Measurements from ENCODE around the gene LARGE1.
"Not testable (repeated sequence)": the region's sequence is repeated elsewhere in the genome, so short reads cannot be mapped to it uniquely, and the experiment has no call there.

LARGE1 gene

DNA sequence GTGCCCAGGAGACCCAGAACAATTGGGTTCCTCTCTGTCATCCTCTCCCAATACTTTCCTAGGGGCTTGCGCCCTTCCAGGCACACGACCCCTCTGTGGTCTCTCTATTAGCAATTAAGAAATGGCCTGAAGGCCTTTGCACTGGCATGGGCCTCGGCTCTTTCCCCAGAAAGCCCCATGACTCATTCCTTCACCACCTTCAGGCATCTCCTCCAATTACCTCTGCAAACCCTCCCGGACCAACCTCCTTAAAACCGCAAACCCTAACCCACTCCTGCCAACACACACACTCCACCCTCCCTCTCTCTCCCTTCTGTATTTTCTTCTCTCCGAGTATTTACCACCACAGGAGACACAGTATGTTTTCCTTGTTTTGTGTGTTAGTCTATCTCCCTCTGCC is 36.7 kb downstream of the LARGE1 start:
- no peak for DNase-seq

DNA sequence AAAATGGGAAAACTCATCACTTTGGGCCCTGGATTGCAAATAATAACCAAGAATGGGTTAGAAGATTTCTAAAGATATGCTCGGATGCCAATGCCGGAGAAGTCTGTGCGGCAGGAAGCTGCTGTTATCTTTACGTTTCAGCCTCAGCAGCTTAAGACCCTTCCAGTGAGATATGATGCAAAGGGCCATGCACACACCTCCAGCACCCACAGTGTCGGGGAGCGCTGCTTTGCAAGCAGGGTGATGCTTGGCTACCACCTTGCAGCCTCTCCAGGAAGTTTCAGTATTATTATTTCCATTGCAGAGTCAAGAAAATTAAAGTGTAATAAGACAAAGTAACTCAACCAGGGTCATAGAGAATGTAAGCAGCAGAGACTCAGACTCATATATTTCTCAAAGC is 37.3 kb downstream of the LARGE1 start:
- DNase-seq: no peak

DNA sequence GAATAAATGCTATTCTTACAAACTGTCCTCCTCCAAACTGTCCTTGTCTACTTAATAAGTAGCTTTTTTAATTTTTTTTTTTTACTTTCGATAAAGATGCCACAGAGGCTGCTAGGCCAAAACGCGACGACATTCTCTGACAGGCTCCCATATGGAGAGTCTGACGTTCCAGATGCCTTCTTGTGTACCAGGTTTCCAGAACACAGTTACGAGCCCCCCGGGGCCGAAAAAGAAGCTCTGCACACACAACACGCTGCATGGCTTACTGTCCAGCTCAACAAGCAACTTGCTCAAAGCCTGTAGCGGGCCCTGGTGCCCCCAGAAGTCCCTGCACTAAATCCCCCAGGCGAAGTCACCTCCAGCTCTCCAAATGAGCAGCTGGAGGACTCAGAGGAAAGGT is 39.3 kb downstream of the LARGE1 start:
- no peak for DNase-seq

DNA sequence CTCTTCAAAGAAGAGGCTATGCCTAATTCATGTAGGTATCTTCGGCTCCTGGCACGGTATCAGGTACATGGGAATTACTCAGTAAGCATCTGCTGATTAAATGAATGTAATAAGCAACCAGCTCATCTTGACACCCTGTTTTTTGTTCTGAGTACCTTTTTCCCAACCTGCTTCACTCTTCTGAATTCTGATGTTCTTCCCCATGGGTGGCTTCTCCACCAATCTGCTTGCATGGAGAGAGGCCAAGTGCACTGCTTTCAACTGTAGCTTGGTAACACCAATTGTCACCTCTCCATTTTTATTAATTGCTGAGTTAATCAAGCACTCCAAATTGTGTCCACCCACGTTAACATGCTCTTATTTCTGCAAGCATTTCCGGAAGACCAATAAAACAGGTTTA is 40.5 kb downstream of the LARGE1 start:
- DNase-seq: no peak

GRCh38 chr22:33875316-33875715 is 45.0 kb downstream of the LARGE1 start:
- no peak for DNase-seq

DNA sequence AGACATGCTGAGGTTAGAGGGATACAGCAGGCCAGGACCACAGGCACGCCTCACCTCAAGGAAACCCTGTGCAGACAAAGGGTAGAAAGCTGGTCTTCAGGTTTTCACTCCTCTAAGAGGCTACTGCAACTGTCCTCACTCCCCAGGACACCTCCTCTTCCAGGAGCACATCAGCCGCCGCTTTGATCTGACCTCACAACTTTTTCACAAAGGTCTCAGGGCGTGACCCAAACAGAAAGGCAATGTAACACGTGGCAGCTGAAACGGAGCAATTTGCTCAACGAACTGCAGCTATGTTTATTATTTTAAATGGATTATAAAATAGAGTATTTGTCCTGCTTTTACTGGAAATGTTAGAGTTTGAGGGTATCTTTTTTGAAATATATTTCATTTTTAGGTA is 46.1 kb downstream of the LARGE1 start:
- DNase-seq: no peak

DNA sequence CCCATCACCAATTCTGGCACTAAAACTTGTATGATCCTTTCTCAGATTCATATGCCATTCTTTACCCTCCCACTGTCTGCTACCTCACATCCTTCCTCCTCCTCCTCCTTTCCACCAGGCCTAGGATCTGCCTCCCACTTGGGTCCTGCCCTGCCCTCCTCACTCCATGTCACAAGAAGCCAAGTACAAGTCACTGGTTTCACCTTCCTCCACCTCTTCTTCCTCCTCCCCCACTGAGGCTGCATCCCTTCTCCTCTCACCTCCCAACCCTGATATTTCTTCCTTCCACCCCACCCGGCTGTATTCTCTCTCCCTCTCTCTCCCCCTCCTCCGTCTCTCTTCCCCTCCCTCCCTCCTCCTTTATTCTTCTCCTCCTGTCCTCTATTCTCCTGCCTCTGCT is 46.6 kb downstream of the LARGE1 start:
- DNase-seq: no peak

GRCh38 chr22:33873186-33873585 is 47.1 kb downstream of the LARGE1 start:
- DNase-seq: no peak

GRCh38 chr22:33871935-33872334 is 48.3 kb downstream of the LARGE1 start:
- no peak for DNase-seq

DNA sequence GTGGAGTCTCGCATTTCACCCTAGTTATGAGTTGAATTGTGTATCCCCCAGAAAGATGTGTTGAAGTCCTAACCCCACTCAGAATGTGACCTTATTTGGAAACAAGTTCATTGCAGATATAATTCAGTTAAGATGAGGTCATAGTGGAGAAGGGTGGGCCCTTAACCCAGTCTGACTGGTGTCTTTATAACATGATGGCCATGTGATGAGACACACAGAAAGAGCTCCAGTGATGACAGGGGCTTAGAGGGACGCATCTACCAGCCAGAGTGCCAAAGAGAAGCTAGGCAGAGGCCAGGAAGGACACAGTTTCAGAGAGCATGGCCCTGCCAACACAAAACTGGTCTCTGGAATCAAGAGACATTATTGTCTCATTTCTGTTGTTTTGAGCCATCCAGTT is 50.3 kb downstream of the LARGE1 start:
- no peak for DNase-seq

DNA sequence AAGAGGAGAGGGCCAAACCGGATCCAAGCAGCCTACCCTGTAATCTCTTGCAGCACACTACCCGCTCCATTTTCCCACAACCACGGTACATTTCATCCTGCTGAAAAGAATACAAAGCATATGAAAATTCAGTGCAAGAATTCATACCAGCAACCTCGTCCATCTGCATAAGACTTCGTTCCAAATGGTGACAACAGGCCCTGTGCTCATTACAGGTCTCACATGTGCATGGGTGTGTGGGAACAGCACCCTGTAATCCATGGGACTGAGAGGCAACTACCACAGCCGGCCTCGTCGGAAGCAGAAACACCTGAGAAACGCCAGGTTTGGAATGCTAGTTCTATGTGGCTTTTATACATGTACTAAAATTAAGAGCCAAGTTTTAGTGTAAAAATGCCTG is 52.3 kb downstream of the LARGE1 start:
- DNase-seq: no peak

- DNase-seq: no peak
These were observed 53.0 kb downstream of the LARGE1 start for GRCh38 chr22:33867118-33867866.

- no peak for DNase-seq
These were observed 53.8 kb downstream of the LARGE1 start for GRCh38 chr22:33866511-33866910.

DNA sequence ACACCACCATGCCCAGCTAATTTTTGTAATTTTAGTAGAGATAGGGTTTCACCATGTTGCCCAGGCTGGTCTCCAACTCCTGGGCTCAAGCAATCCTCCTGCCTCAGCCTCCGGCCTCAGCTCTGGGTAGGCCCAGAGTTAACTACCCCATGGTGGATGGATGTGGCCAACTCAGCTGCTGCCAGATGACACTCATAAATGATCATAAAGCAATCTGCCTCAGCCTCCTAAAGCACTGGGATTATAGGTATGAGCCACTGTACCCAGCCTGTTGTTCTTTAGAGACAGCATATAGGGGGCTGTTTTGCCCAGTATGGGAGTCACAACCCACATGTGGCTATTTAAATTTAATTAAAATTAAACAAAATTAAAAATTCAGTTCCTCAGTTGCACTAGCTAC is 54.3 kb downstream of the LARGE1 start:
- no peak for DNase-seq

DNA sequence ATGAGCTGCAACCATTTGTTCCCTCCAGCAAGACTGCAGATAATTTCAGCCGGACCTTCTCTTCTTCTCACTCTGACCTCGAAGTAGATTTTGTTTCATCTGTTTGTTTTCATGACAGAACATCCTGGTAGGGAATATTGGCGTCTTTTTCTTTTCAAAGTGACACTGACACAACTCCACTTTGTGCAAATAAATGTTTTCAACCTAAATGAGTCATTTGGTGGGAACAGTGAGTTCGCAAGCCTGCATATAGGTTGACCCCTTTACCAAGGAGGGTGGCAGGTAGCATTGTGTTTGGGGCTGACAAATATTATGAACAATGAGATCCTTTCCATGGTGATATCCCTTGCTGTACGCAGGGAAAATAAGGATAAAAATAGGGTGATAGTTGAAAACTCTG is 55.0 kb downstream of the LARGE1 start:
- DNase-seq: no peak

- no peak for DNase-seq
These were observed 55.5 kb downstream of the LARGE1 start for GRCh38 chr22:33864723-33865130.

DNA sequence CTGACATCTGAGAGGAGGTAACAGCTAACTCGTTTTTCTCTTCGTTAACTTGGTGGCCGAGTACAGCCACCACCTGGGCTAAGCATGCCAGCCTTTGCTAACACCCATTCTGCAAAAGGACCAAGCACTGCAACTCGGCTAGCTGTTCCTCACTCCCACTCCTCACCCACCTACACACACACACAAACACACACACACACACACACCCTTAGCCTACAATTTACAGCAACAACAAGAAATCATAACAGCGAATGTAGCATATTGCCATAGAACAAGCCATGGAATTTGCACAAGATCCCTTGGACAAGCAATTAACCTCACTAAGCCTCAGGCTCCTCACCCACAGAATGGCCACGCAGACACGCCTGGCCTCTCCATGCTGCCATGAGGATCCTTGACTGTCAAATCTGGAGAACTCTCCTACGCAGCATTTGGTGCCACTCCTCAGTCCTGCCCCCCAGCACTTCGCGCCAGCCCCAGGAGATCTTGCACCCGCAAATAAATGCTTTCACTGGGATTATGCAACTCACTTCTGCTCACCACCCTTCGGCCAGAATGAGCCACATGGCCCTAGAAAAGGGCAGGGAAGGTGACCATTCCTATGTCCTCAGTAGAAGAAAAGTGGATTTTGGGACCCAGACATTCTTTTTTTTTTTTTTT is 58.9 kb downstream of the LARGE1 start:
- no peak for DNase-seq

DNA sequence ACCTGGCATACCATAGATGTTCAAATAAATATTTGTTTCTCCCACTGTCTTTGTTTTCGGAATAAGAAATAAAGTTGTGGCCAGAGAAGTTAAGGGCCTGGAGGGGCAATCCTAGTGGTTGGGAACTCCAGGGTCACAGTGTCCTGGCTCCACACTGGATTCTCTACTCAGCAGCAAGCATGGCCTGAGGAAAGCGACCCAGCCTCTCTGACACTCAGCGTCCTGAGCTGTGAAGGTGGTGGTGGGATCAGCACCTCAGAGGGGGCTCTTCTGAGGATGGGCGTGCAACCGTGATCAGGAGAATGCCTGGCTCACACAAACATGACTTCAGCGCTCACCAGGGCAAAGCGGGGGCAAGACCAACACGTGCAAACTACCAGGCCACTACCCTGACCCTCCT is 59.9 kb downstream of the LARGE1 start:
- DNase-seq: no peak

- DNase-seq: no peak
These were observed 61.0 kb downstream of the LARGE1 start for GRCh38 chr22:33859311-33859710.

DNA sequence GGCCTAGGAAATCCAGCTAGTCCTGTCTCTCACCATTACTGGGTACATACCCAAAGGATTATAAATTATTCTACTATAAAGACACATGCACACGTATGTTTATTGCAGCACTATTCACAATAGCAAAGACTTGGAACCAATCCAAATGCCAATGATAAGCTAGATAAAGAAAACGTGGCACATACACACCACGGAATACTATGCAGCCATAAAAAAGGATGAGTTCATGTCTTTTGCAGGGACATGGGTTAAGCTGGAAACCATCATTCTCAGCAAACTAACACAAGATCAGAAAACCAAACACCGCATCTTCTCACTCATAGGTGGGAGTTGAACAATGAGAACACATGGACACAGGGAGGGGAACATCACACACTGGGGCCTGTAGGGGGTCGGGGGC is 61.6 kb downstream of the LARGE1 start:
- DNase-seq: not testable (repeated sequence)

DNA sequence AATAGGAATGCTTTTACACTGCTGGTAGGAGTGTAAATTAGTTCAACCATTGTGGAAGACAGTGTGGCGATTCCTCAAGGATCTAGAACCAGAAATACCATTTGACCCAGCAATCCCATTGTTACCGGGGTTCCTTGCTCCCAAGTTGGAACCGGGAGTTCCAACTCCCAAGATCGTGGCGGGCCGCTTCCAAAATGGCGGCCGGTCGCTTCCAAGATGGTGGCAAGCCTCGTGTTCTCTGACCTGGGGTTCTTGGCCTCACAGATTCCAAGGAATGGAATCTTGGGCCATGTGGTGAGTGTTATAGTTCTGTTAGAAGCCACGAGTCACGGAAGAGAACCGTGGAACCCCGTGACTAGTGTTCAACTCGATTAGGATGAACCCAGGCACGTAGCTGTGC is 62.5 kb downstream of the LARGE1 start:
- DNase-seq: not testable (repeated sequence)

GRCh38 chr22:33854724-33855123 is 65.6 kb downstream of the LARGE1 start:
- DNase-seq: no peak

DNA sequence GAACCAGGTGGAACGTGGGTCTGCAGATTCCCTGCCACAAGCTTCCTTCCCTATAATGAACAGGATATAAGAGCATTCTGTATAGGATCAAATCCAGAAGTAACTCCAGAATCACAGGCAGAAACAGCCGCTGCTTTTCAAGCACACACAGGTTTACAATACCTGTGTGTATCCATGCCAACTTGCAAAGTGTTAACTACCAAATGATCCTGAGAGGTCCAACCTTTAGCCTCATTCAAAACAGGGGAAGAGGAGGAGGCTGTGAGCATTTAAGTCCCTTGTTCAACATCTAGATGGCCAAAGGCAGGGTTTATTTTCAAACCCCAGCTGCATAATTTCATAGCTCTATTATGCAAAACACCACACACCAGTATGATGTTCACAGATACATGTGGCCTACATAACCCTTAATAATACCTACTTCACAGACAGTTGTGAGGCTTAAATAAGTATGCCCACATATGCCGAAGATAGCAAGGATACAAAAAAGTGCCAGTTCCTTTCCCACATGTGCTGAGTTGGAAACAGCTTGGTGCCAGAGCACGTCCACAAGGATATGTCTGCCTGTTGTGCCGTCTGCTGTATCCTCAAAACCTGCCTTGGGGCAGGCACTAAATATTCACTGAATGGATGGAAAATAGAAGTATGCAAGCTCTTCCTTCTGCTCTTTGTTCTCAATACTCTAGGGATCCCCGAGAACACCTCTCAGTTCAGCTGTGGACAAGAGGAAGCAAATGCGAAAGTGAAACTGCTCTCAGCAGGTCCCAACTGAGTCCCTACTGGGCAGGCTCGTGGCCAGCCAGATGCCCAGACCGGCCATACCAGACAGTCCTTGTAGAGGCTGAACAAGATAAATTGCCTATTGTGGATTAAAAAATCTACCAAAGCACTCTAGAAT is 66.8 kb downstream of the LARGE1 start:
- no peak for DNase-seq

Data from SIG-M5 (cell line).